Stimulated activated CD8-positive, alpha-beta memory T cell treated with anti-CD3 and anti-CD28 coated beads, Interleukin-15, amount 100 ng/mL, for 4 hours (primary cell): ENCODE measurements around the gene YIF1A.
"Not testable (repeated sequence)": the region's sequence is repeated elsewhere in the genome, so short reads cannot be mapped to it uniquely, and the experiment has no call there.

ENCODE experiments used
- DNase-seq, 2 donors: peaks; one replicate each; pipeline ENCODE4 v3.0.0-alpha.2; 2020; ENCODE audit warnings: low read depth in 2 of 2

YIF1A gene

GRCh38 chr11:66311965-66312548 is 23.1 kb upstream of the YIF1A start:
- DNase-seq = peak; percentile 97 to 98

- DNase-seq = no peak
Measured at GRCh38 chr11:66311470-66311964, 22.6 kb upstream of the YIF1A start.

- not testable (repeated sequence) for DNase-seq
Measured at GRCh38 chr11:66310803-66311440, 22.0 kb upstream of the YIF1A start.

- no peak for DNase-seq
Measured at GRCh38 chr11:66310324-66310723, 21.4 kb upstream of the YIF1A start.

- DNase-seq = no peak
Measured at GRCh38 chr11:66309475-66309874, 20.5 kb upstream of the YIF1A start.

GRCh38 chr11:66302656-66303055 is 13.7 kb upstream of the YIF1A start:
- no peak for DNase-seq

GRCh38 chr11:66299186-66299585 is 10.2 kb upstream of the YIF1A start:
- no peak for DNase-seq

- no peak for DNase-seq
Measured at GRCh38 chr11:66297610-66298009, 8.7 kb upstream of the YIF1A start.

- DNase-seq = no peak
Measured at GRCh38 chr11:66294626-66295620, 6.0 kb upstream of the YIF1A start.

GRCh38 chr11:66293777-66294625 is 5.1 kb upstream of the YIF1A start:
- no peak for DNase-seq

GRCh38 chr11:66293352-66293751 is 4.4 kb upstream of the YIF1A start:
- no peak for DNase-seq

GRCh38 chr11:66292543-66293332 is 3.8 kb upstream of the YIF1A start:
- no peak for DNase-seq

- no peak for DNase-seq
Measured at GRCh38 chr11:66291706-66292542, 3.0 kb upstream of the YIF1A start, which contains the start of gene TMEM151A. TMEM151A (plus strand) TSS chr11:66291894; CDS start chr11:66292014, 120 bp downstream.

GRCh38 chr11:66291303-66291705 is 2.4 kb upstream of the YIF1A start:
- no peak for DNase-seq

GRCh38 chr11:66290330-66290621 is 1.3 kb upstream of the YIF1A start:
- DNase-seq = no peak

- DNase-seq = peak; percentile 62 to 65
Measured at GRCh38 chr11:66289548-66290329, 796 bp upstream of the YIF1A start.

- DNase-seq = no peak
Measured at GRCh38 chr11:66287889-66288670, 863 bp downstream of the YIF1A start.

GRCh38 chr11:66287211-66287888 is 1.6 kb downstream of the YIF1A start:
- no peak for DNase-seq
